Measurements from ENCODE around the gene UBE3A.
"Not testable (repeated sequence)": the region's sequence is repeated elsewhere in the genome, so short reads cannot be mapped to it uniquely, and the experiment has no call there.

UBE3A gene

GRCh38 chr15:25438601-25439368 is at the start of gene UBE3A:
Gene UBE3A (minus strand): TSS chr15:25439024. CDS start chr15:25409107, 29,917 bp downstream.
- peak; percentile 86 for DNase-seq (ENCODE audit: low read depth)

- DNase-seq (ENCODE audit: low read depth): no peak
Measured at GRCh38 chr15:25487226-25487884, 48.5 kb upstream of the UBE3A start.

- no peak for DNase-seq (ENCODE audit: low read depth)
Measured at GRCh38 chr15:25486051-25486450, 47.2 kb upstream of the UBE3A start.

- no peak for DNase-seq (ENCODE audit: low read depth)
Measured at GRCh38 chr15:25481208-25481859, 42.5 kb upstream of the UBE3A start.

GRCh38 chr15:25478313-25478712 is 39.5 kb upstream of the UBE3A start:
- DNase-seq (ENCODE audit: low read depth): no peak

GRCh38 chr15:25477816-25478215 is 39.0 kb upstream of the UBE3A start:
- DNase-seq (ENCODE audit: low read depth): no peak

GRCh38 chr15:25474251-25474650 is 35.4 kb upstream of the UBE3A start:
- DNase-seq (ENCODE audit: low read depth): no peak

GRCh38 chr15:25470230-25470629 is 31.4 kb upstream of the UBE3A start:
- DNase-seq (ENCODE audit: low read depth): no peak

GRCh38 chr15:25469377-25469776 is 30.6 kb upstream of the UBE3A start:
- DNase-seq (ENCODE audit: low read depth): no peak

- no peak for DNase-seq (ENCODE audit: low read depth)
Measured at GRCh38 chr15:25468611-25469010, 29.8 kb upstream of the UBE3A start.

GRCh38 chr15:25465835-25466234 is 27.0 kb upstream of the UBE3A start:
- no peak for DNase-seq (ENCODE audit: low read depth)

GRCh38 chr15:25464784-25465183 is 26.0 kb upstream of the UBE3A start:
- DNase-seq (ENCODE audit: low read depth): no peak

GRCh38 chr15:25464383-25464782 is 25.6 kb upstream of the UBE3A start:
- DNase-seq (ENCODE audit: low read depth): no peak

GRCh38 chr15:25456196-25456595 is 17.4 kb upstream of the UBE3A start:
- DNase-seq (ENCODE audit: low read depth): no peak

- no peak for DNase-seq (ENCODE audit: low read depth)
Measured at GRCh38 chr15:25455226-25455625, 16.4 kb upstream of the UBE3A start.

GRCh38 chr15:25454771-25455170 is 15.9 kb upstream of the UBE3A start:
- DNase-seq (ENCODE audit: low read depth): no peak

- DNase-seq (ENCODE audit: low read depth): not testable (repeated sequence)
Measured at GRCh38 chr15:25453246-25453645, 14.4 kb upstream of the UBE3A start.

GRCh38 chr15:25451501-25451900 is 12.7 kb upstream of the UBE3A start:
- no peak for DNase-seq (ENCODE audit: low read depth)

- no peak for DNase-seq (ENCODE audit: low read depth)
Measured at GRCh38 chr15:25450163-25450562, 11.3 kb upstream of the UBE3A start.

- no peak for DNase-seq (ENCODE audit: low read depth)
Measured at GRCh38 chr15:25446076-25446475, 7.3 kb upstream of the UBE3A start.

GRCh38 chr15:25445412-25445811 is 6.6 kb upstream of the UBE3A start:
- no peak for DNase-seq (ENCODE audit: low read depth)

- DNase-seq (ENCODE audit: low read depth): no peak
Measured at GRCh38 chr15:25441111-25441510, 2.3 kb upstream of the UBE3A start.

GRCh38 chr15:25439369-25439836 is 579 bp upstream of the UBE3A start:
- no peak for DNase-seq (ENCODE audit: low read depth)
